ENCODE results near the gene NCR3LG1. TPM values are rescaled to one million over a fixed set of nuclear protein-coding genes. Genes with fewer than 3 reads are reported as not detected.

NCR3LG1 gene
- total RNA-seq, 1 experiment from 2014 or later, result 0.52 TPM

DNA sequence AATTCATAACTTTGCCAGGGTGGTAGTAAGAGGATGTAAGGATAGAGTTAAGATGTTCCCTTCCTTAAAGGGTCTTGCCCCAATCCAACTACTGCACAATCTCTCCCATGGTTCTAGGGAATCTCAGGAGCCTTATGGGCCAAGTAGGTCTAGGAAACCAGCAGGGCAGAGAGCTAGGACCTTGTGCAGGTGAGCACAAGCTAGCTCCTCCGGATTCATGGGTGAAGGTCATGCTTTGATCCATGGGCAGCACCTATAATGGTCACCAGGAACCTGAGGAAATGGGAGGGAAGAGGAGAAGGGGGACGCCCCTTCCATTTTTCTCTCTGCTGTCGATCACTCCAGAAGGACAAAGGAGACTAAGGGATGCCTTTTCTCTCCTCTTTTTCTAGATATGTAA lies 20.0 kb downstream of the NCR3LG1 start:
- no peak for DNase-seq (ENCODE audit: low spot score)

DNA sequence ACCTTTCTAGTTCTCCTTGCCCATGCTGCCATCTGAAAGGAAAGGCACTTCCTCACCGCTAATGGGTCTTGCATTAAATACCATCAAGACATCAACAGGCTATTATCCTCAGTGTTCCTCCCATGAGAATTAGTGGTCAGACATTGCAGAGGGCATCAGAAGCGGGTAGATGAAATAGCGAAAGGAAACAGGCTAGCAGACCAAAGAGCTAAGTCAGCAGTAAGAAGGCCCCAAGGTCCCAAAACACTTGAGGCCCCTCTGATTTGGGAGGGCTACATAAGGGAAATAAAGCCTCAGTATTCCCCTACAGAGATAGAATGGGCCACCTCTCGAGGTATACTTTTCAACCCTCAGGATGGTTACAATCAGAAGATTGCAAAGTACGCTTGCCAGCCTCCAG lies 23.9 kb downstream of the NCR3LG1 start:
- DNase-seq (ENCODE audit: low spot score), result no peak

DNA sequence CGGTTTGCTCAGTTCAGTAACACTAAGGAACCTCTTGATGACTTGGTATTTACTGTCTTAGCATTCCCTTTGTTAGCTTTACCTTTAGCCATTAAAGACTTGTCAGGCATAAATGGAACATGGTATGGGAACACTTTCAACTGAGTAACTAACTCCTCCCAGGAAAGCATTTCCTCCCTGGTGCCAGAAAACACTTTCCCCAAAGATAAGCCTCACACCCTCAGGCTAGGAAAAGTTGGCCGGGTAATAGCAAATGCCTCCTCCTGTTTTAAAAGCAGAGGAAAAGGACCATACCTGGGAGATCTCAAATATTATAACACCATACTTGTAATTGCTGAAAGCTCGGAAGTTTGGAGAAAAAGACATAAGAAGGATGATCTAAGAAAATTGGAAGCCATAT lies 24.9 kb downstream of the NCR3LG1 start:
- DNase-seq (ENCODE audit: low spot score), result no peak

DNA sequence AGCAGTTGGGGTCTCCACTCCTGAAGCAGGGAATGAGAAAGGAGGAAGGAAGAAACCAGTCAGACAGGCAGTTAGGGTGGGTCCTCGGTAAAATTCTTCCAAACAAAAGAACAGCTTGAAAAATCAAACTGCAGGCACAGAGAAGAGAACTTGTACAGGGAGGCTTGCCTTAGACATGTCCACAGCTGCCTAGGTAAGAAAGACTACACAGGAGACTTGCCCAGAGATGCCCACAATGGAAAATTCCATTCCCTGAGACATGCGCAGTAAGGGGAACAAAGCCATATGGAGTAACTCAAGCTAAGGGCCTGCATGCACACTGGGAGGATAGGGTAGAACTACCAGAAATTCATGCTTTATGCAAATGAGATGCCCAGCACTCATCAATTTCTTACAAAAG lies 27.1 kb downstream of the NCR3LG1 start:
- no peak for DNase-seq (ENCODE audit: low spot score)

DNA sequence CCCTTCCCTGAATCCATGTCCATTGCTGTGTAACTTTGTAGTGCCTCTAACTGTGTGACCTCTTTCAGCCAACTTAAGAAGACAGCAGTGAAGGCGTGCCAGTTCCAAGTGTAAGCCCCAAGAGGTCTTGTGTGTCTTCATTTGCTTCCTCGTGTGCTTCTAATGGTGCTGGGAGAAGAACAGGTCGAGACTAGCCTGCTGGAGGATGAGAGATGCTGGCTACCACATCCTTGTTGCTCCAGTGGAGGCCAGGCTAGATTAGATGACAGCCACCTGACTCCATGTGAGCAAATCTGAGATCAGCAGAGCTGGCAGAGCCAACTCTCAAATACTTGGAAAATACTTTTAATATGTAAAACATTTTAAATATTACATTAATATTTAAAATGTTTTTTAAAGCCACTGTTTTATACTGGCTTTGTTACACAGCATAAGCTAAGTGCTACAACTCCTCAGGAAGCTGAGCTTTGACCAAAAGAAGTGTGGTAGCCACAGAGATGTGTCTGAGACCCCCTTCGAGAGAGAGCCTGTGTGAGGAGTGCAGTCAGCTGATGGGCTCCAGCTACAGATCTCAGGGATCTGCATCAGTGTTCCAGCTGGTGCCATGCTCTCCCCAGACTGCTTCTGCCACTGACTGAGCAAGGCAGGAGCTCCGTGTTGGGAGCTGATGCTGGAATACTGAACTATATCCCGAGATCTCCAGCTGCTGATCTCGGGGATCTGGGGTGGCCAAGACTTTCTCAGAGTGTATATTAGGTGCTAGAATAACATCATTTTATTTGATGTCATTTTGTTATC lies 28.0 kb downstream of the NCR3LG1 start:
- no peak for DNase-seq (ENCODE audit: low spot score)

DNA sequence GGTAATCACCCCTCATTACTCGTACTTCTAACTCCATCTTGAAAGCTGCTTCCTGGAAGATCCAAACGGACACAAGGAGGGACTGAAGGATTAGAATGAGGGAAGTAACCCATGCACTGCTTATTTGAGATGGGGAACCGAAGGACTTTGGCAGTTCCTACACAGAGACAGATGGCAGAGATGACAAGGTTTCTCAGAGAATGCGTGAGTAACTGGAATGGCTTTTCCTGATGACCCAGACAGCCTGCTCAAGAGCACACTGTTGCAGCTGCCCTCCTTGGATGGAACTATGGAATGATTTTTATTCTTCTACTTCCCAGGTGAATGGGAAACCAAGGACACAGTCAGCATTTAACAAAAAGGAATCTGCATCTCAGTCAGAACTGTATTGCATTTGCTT lies 29.6 kb downstream of the NCR3LG1 start:
- DNase-seq (ENCODE audit: low spot score), result no peak

DNA sequence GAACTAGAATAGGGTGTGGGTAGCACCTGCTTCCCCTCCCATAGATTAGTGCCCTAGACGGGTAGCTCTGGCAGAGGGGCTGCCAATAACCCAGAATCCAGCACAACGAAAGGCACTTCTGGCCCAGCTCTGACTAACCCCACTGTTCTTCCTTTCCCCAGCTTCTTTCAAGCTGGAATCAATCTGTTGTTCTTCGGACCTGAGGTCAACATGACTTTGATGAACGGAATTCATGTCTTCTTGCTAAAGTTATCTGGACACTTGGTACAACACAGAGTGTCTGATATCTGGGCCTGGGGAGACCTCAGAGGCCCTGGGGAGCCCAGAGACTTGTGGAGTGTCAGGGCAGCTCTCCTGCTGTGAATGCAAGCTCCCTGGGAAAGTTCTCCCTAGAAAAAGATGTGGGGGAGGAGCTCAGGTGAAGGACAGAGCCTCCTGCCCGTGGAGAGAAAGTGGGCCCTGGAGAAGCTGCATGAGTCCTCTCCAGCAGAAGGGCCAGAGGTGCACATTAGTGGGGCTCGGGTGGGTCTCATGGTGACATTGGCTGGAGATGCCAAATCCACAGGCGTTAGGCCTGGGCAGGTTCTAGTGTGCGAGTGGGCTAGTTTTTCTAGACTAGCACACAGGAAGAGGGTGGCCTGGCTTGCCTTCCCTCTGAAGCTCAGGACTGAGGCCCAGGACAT lies 30.6 kb downstream of the NCR3LG1 start:
- no peak for DNase-seq (ENCODE audit: low spot score)

DNA sequence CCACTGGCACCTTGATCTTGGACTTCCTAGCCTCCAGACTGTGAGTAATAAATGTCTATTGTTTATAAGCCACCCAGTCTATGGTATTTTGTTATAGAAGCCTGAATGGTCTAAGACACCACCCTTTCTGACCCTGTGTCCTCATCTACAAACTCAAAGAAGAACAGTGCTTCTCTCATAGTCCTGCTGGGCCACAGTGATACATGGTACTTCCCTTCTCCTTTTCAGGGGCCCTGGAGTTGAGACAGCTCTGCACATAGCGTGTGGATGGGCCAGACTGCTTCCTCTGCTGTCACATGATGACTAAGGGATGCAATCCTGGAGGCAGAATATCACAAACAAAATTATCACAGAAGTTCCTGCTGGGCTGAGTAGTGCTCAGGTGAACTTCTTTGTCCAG lies 31.9 kb downstream of the NCR3LG1 start:
- DNase-seq (ENCODE audit: low spot score), result no peak

DNA sequence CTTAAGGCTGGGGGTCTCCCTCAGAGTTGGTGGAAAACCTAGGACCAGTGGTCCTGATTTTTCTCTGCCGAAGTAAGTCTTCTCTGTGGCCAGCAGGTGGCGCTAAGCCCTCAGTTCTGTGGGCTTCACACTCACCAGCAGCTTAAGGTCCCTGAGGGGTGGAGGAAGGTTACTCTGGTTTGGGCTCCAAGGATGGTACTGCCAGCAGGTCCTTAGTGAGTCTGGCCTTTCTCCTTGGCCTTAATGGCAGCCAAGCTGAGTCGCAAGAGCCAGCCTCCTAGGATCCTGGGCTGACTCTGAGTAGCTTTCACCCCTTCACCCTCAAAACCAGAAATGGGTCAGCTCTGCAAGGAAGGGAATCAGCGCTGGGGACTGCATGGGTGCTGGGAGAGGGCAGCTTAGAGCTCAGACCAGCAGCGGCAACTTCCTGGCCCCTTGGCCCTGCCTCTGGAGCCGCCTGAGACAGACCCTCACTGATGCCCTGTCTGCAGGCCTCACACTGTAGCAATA lies 32.5 kb downstream of the NCR3LG1 start:
- peak; percentile 51 for DNase-seq (ENCODE audit: low spot score)

DNA sequence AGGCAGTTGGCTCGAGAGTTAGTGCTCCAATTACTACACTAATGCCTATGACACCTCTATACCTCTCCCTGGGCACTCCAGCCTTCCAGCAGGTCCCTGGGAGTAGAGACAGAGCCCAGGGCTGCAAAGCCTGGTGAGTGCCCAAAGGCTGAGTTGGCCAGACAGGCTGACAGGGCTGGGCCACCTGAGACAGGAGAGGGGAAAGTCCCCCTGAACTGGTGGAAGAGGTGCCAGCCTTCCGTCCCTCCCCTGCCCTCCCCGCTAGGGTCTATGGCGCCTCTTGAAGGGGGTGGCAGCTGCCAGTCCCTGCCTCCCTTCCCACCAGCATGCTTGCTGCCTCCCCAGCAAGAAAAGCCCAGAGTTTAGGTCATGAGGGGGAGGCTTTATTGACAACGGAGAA lies 33.9 kb downstream of the NCR3LG1 start:
- no peak for DNase-seq (ENCODE audit: low spot score)

DNA sequence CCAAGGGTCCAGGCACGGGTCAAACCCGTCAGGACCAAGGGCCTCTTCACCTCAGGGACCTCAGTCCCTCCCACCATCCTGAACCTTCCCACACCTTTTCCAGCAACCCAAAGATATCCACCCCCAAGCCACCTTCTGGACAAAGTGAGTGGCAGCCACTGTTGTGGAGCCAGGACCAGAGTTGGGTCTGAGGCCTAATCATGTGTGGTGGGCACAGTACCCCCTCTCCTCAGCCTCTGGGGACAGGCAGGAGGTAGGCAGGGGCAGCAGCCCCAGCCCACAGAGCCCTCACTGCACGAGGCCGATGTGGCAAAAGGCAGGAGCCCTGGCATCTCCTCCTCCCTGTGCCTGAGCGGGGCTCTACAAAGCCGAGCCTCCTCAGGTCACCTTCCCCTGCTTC lies 34.3 kb downstream of the NCR3LG1 start:
- no peak for DNase-seq (ENCODE audit: low spot score)

DNA sequence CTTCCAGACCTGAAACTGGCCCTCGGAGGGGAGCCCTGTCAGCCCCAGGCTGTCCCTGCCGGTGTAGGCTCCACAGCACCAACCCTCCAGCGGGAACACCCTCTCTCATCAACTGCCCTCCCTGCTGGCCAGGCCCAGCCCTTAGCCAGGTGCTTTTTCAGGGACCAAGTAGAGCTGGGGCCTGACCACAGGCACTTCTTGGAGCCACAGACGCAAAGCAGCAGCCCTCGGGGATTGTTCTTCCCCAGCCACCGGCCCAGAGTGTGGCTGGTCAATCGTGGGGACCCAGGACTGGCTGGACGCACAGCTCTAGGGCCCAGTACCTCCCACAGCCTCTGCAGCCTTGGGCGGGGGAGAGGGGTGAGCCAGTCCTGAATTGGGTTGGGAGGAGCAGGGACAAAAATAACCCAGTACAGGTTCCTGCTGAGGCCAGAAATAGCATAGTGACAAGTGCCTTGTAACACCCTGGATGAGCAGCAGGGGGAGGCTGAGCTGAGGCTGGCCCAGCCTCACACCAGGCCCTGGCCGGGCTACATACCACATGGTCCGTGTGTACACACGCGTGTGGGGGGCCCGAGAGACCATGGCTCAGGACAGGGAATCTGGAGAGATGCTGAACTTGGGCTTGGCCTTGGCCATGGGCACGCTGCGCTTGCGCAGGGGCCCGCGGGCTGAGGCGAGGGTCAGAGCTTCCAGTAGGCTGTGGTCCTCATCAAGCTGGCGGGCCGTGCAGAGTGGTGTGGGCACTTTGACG lies 34.9 kb downstream of the NCR3LG1 start:
- peak; percentile 39 for DNase-seq (ENCODE audit: low spot score)

DNA sequence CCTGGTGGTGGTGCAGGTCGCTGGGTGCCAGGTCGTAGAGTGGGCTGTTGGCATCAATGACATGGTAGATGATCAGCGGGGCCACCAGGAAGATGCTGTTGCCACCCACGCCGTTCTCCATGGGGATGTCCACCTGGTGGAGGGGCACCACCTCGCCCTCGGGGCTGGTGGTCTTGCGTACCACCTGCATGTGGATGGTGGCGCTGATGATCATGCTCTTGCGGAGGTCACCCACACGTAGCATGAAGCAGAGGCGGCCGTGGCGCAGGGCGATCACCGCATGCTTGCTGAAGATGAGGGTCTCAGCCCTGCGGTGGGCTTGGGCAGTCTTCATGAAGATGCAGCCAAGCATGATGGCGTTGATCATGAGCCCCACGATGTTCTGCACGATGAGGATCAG lies 35.7 kb downstream of the NCR3LG1 start:
- DNase-seq (ENCODE audit: low spot score), result no peak

DNA sequence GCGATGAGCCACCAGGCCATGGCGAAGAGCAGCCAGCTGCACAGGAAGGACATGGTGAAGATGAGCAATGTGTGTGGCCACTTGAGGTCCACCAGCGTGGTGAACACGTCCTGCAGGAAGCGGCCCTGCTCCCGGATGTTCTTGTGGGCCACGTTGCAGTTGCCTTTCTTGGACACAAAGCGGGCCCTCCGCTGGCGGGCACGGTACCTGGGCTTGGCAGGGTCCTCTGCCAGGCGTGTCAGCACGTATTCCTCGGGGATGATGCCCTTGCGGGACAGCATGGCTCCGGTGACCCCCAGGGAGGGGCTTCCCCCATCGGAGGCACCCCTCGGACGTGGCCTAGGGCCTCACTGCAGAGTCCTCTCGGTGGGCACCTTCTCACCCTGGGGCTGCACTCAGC lies 36.2 kb downstream of the NCR3LG1 start:
- DNase-seq (ENCODE audit: low spot score), result no peak

DNA sequence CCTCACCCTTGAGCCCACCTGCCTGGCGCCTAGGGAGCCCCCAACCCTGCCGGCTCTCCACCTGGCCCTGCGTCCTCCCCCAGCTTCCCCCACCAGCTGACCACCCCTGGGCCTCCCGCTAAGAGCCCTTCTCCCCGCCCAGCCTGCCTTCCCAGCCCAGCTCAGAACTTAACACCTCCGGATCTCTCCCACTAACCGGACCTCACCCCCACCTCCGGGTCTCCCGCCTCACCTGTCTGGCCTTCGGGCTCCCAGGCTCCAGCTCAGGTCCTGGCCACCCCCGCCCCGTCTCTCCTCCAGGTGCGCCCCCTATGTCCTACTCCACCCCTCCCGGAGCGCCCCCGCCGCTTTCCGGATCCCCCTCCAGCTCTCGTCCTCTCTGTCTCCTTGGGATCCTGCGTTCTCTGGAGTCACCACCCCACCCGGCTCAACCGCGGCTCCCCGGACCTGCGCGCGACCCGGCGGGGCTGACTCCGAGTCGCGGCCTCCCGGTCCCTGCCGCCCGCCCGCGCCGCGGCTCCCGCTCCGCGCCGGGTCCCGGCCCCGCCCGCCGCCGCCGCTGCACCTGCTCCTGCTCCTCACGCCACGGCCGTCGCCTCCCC lies 37.1 kb downstream of the NCR3LG1 start, which contains the start of gene KCNJ11:
TSS of gene KCNJ11 (minus strand) at position 51 of the 602 bp plus-strand sequence. CDS start 568 bp downstream, outside the sequence.
- no peak for DNase-seq (ENCODE audit: low spot score)

DNA sequence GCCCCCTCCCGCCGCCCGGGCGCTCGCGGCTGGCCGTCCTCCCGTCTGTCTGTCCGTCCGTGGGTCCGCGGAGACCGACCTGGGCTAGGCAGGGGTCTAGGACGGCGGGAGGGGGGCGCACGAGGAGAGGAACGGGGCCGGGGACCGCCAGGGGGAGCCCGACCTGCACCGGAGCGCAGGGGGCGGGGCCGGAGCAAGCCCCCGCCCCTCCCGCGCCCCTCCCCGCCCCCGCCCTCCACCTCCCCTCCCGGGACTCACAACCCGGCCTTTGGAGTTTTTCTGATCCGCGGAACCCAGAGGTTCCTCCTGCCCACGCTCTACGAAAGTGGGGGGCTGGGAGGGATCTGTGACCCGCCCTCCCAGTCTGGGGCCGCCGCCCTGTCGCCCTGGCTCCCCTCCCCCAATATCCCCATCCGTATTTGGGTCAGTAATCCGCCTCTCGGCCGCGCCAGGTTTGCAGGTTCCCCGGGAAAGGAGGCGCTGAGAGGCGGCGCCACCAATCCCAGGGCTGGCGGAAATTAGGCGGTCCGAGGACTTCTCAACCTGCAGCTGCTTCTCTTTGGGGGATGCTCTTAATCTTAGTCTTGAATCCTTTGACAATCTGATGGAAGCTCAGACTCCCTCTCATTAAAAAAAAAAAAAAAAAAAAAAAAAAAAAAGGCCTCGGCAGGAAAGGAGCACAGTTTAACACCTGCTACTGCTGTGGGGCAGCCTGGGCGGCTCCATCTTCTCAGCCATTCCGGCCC lies 37.8 kb downstream of the NCR3LG1 start:
- DNase-seq (ENCODE audit: low spot score), result peak; percentile 60

DNA sequence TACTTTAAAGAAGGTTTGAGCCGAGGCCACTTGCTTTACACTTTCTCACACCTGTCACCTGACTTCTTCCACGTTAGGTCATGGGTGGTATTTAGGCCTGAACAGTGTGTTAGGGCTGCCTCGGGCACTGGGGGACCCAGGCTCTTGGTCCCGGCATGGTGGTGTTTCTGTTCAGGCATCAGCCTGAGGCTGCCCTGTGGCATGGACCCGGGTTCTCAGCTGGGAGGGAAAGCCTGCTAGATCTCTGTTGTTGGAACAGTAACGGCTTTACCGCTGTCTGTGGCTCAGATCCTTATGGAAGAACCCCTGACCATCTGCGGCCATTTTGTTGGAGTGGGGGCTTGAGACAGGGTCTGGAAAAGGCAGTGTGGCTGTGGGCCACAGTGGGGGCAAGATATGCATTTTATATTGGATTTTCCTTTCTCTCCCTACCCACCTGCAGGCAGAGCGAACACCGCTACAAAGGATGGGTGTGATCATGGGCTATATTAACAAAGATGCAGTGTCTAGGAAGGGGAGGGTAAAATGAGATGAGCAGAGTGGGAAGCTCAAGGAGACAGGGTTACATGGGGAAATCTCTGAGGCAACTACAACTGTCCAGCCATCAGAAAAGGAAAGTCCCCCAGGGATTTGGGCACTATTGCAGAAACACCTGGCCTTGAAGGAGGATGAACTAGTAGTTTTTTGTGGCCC lies 38.5 kb downstream of the NCR3LG1 start:
- DNase-seq (ENCODE audit: low spot score), result no peak

DNA sequence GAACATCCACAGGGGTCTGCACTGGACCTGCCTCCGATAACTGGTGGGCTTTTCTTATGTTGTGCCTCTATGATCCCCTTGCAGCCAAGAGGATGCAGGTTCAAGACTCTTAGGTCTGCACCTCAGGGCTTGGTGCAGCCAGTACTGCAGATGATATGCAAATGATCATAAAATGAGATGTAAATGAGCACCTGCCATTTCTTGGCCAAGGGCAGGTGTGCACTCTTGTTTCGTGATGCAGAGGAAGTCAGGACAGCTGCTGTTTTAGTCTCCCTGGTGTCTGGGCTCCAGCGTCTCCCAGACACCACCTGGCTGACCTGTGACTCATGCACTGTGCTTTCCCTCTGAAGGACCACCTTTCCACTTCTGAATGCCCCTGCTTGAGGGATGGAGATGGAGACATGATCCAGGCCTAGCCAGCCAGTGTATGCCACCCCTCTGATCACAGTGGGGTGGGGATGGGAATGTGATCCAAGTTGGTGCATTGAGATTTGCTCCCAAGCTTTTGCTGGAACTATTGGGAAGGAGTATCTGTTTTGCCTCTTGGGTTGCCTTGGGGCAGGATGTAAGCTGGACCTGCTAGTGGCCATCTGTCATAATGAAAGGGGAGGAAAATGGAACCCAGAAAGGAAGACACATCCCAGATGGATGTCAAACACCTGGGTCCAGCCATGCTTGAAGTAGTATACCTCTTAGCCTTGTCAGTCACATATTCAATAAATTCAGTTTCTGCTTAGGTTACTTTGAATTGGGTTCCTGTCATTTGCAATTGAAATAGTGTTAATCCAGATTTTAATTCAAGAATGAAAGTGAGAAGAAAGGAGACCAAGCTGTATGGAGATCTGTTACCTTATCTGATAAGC lies 40.1 kb downstream of the NCR3LG1 start:
- DNase-seq (ENCODE audit: low spot score), result no peak

DNA sequence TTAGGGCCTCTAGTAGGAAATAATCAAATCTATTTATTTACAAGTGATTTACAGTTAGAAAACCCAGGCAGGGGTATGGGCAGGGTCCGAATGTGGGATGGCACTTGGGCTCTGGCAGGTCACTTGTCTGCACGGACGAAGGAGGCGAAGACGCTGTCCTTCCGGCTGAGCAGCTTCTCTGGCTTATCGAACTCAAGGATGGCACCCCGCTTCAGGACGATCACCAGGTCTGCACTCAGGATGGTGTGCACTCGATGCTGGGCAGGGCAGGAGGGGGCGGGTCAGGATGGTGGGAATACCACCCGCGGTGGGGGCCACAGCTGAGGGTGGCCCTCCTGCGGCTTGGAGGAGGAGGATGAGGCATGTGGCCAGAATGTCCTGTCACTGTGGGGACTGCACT lies 41.3 kb downstream of the NCR3LG1 start:
- no peak for DNase-seq (ENCODE audit: low spot score)

DNA sequence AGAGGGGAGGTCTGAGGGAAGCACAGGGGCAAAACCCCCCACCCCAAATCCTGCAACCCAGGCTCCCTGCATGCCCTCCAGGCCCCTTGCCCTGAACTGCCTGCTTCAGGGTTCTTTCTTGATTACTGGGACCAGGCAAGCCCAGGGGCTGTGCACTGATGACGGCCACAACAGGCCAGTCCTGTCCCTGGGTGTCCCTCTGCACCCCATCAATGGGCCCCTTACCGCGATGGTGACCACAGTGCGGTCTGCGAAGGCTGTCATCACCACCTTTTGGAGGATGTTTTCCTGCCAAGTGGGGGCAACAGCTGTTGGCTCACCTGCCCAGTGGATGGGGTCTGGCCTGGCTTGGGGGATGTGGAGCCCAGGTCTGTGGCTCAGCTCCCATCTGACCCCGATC lies 41.9 kb downstream of the NCR3LG1 start:
- no peak for DNase-seq (ENCODE audit: low spot score)
